Muscle of arm (tissue), 12 donors: ENCODE results near the gene ASB15. TPM values are rescaled to one million over a fixed set of nuclear protein-coding genes. Genes with fewer than 3 reads are reported as not detected.
"Not testable (repeated sequence)": the region's sequence is repeated elsewhere in the genome, so short reads cannot be mapped to it uniquely, and the experiment has no call there.

Experiments
- DNase-seq: peaks from one replicate; pipeline ENCODE4 v3.0.0-alpha.2; 2013
- polyA plus RNA-seq, 12 donors: library from polyadenylated mRNA; unstranded; fragments of 120-200 nt; gene quantifications; one replicate each; pipeline ENCODE4 v1.2.1, GENCODE V29; 2013; ENCODE audit not compliant: insufficient read length in 12 of 12

The ASB15 gene
- polyA plus RNA-seq, 12 donors, result 3.2 to 10.2 (median 6.5) TPM; not detected in 2

GRCh38 chr7:123594813-123595241 is 6.8 kb upstream of the ASB15 start:
- DNase-seq, result no peak

GRCh38 chr7:123598657-123599056 is 3.0 kb upstream of the ASB15 start:
- no peak for DNase-seq

- no peak for DNase-seq
These were observed 1.9 kb upstream of the ASB15 start for GRCh38 chr7:123599766-123600165.

- no peak for DNase-seq
These were observed 745 bp upstream of the ASB15 start for GRCh38 chr7:123600876-123601275.

GRCh38 chr7:123602648-123603047 is 1.0 kb downstream of the ASB15 start:
- DNase-seq, result no peak

GRCh38 chr7:123604739-123605138 is 3.1 kb downstream of the ASB15 start:
- no peak for DNase-seq

- no peak for DNase-seq
These were observed 5.9 kb downstream of the ASB15 start for GRCh38 chr7:123607423-123607975.

- no peak for DNase-seq
These were observed 7.6 kb downstream of the ASB15 start for GRCh38 chr7:123608991-123609882.

- no peak for DNase-seq
These were observed 8.2 kb downstream of the ASB15 start for GRCh38 chr7:123609883-123610239.

- no peak for DNase-seq
These were observed 10.4 kb downstream of the ASB15 start for GRCh38 chr7:123612024-123612423.

GRCh38 chr7:123615344-123615743 is 13.7 kb downstream of the ASB15 start:
- no peak for DNase-seq

GRCh38 chr7:123616223-123616622 is 14.6 kb downstream of the ASB15 start:
- no peak for DNase-seq

- DNase-seq, result no peak
These were observed 20.1 kb downstream of the ASB15 start for GRCh38 chr7:123621707-123622106.

GRCh38 chr7:123622660-123623386 is 21.2 kb downstream of the ASB15 start:
- no peak for DNase-seq

GRCh38 chr7:123624527-123625183 is 23.0 kb downstream of the ASB15 start:
- DNase-seq, result no peak

- DNase-seq, result no peak
These were observed 23.6 kb downstream of the ASB15 start for GRCh38 chr7:123625254-123625653.

- DNase-seq, result no peak
These were observed 26.2 kb downstream of the ASB15 start for GRCh38 chr7:123627851-123628250.

- DNase-seq, result no peak
These were observed 27.2 kb downstream of the ASB15 start for GRCh38 chr7:123628829-123629228.

- DNase-seq, result no peak
These were observed 27.7 kb downstream of the ASB15 start for GRCh38 chr7:123629281-123629680.

- DNase-seq, result no peak
These were observed 31.2 kb downstream of the ASB15 start for GRCh38 chr7:123632808-123633207.

GRCh38 chr7:123633553-123633952 is 31.9 kb downstream of the ASB15 start:
- no peak for DNase-seq

- not testable (repeated sequence) for DNase-seq
These were observed 32.5 kb downstream of the ASB15 start for GRCh38 chr7:123634011-123634573.
